Ureter (tissue), 1 donor: Measurements from ENCODE around the gene OTOS. TPM values are rescaled to one million over a fixed set of nuclear protein-coding genes. Genes with fewer than 3 reads are reported as not detected.
A peak's percentile ranks its signal among the peaks of the same experiment; 100 is the strongest.

Experiments
- DNase-seq: peaks from one replicate; pipeline ENCODE4 v3.0.0-alpha.2; 2020; ENCODE audit warnings: low spot score
- total RNA-seq: library from RNA; stranded (reverse); gene quantifications from one replicate; pipeline ENCODE4 v1.2.4, GENCODE V29; 2023
- donor health status: DM: yes; HTN: yes; CAD: no.

Gene OTOS
- total RNA-seq, 1 donor from 2014 or later: not detected

GRCh38 chr2:240151477-240152031, 11.1 kb upstream of the OTOS start:
- DNase-seq: no peak

DNA sequence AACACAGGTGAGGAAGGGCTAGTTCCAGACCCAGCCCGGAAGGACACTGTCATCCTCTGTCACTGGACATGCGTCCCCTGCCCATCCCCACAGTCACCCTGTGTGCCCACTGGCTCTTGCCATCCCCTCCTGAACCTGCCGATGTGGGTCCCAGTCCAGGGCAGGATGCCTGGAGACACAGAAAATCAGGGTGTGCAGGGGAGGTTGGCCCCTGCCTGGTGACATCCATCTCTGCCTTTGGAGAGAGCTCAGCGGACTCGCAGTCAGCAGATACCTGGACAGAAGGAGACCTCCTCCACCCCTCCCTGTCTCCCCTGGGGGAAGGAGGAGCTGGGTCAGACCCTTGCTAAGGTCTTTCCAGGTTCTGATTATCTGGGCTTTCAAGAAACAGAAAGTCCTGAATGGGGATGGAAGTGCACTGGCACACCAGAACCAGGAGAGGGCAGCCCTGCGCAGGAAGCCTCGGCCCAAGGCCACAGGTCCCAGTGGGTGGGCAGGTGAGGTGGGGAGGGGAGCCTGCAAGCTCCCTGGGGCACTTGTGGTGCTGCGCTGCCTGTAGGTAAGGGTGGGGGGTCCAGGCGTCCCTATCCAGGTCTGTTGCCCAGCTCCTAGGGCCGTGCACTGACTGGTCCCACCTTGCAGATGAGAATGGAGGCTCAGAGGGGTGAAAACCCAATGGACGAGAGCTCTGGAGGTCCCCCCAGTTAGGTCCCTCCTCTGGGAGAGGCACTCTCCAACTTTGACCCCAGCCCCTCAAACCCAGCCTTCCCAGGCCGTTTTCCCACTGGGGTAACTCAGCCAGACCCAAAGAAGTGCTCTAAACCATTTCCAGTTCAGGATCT, 9.7 kb upstream of the OTOS start:
- DNase-seq: no peak

DNA sequence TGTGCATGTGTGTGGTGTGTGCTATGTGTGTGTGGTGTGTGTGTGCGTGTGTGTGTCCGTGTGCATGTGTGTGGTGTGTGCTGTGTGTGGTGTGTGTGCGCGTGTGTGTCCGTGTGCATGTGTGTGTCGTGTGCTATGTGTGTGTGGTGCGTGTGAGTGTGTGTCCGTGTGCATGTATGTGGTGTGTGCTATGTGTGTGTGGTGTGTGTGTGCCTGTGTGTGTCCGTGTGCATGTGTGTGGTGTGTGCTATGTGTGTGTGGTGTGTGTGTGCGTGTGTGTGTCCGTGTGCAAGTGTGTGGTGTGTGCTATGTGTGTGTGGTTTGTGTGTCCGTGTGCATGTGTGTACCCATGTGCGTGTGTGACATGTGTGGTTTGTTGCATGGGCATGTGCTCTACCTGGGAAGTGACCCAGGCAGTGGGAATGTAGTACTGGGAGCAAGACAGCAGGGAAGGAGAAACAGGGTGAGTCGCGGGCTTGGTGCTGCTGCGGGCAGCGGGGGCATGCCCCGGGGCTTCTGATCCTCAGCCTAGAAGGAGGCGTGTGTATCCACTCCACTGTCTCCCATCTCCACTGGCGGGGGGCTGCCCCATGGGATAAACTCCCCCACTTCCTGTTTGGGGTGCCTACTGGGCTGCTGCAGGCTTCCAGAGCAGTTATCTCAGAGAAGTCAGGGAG, 7.6 kb upstream of the OTOS start:
- no peak for DNase-seq

DNA sequence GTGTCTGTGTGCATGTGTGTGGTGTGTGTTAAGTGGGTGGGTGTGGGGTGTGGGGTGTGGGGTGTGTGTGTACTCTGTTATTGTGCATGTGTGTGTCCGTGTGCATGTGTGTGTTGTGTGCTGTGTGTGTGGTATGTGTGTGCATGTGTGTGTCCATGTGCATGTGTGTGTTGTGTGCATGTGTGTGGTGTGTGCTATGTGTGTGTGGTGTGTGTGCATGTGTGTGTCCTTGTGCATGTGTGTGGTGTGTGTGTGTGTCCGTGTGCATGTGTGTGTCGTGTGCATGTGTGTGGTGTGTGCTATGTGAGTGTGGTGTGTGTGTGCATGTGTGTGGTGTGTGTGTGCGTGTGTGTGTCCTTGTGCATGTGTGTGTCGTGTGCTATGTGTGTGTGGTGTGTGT, 6.9 kb upstream of the OTOS start:
- DNase-seq: no peak

GRCh38 chr2:240146627-240147278, 6.3 kb upstream of the OTOS start:
- no peak for DNase-seq

GRCh38 chr2:240146141-240146561, 5.7 kb upstream of the OTOS start:
- no peak for DNase-seq

DNA sequence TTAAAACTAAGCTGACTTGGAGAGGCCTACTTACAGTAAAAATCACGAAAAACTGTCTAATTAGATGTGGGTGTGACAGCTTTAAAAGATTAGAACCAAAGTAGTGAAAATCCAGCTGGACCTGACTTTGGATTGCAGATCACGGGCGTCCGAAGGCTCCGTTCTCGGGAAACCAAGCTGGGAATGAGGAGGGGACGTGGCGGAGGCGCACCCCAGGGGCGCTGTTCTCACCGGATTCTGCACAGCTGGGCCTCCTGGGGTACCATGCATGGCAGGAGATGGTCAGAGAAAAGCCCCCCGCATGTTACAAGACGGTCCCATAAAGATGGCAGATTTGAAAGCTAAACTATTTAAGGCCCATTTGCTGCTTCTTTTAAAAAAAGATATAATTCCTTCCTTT, 5.0 kb upstream of the OTOS start:
- no peak for DNase-seq

GRCh38 chr2:240144649-240145261, 4.3 kb upstream of the OTOS start:
- DNase-seq: no peak

DNA sequence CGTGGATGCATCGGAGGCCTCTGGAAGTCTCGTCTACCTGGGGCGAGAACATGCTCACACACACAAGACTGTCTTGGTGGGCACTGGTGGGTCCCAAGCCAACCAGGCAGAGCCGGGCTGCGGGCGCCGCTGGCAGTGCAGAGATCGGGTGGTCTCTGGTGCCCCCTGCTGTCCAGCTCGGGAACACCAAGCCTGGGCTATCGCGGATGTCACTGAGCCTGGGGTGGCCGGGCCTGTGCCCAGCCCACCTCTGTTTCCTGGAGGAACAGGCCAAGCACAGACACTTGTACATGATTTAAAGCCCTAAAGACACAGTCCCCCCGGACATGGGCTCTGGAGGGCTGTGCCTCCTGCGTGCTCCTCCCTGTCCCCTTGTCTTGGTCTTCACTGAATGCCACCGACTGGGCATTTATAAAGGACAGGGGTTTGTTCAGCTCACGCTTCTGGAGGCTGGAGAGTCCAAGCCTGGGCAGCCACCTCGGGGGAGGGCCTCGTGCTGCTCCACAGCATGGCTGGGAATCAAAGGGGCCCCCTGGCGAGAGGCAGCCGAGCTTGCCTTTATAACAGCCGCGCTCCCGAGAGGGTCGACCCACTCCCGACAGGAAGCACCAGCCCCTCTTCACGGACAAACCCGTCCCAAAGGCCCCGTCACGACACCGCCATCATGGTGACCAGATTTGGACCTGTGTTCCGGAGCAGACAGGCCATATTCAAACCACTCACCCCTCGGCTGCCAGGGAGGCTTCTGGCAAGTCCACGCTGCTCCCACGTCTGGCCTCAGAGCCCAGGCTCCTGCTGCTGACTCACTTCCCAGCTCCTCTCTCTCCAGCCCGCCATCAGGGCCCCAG, 3.6 kb upstream of the OTOS start:
- peak; percentile 78 for DNase-seq

GRCh38 chr2:240143276-240143675, 2.8 kb upstream of the OTOS start:
- no peak for DNase-seq

- no peak for DNase-seq
Observed at GRCh38 chr2:240142859-240143258, 2.4 kb upstream of the OTOS start.

DNA sequence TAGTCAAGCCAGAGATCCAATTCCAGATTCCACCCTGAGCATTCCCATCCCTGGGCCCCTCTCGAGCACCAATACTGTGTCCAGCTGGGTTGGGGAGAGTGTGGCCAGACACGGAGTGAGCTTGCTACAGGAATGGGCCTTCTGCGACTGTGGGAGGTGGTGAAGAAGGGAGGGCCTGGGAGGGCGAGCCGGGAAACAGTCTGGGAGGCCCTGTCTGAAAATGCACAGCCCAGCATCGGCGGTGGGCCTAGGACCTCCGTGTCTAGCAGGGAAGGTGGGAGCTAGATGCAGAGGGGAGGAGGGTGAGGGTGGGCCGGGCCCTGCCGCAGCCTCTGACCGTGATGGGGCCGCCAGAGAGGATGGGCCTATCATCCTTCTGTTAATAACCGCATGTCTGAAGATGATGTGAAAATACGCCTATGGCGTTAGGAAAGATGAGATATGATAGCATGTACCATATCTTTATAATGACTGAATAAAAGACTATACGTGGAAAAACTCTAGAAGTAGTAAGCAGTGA, 1.9 kb upstream of the OTOS start:
- DNase-seq: no peak

DNA sequence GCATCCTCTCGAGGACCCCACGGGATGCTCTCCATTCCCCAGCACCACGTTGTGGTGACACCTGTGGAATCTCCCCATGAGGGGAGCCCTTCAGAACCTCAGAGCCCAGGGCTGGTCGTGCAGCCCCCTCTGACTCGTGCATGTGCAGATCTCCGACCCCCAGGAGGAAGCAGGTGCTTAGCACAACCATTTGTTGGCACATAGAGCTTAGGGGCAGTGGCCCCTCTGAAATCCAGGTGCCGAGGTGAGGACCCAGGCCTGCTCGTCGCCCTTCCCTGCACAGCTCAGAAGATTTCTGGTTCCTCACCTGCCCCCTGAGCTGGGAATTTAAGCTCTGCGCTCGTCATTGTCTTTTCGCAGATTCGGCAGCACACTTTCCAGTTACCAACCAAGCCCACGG, 1.3 kb upstream of the OTOS start:
- DNase-seq: no peak

- DNase-seq: no peak
Observed at GRCh38 chr2:240140920-240141319, 462 bp upstream of the OTOS start.

DNA sequence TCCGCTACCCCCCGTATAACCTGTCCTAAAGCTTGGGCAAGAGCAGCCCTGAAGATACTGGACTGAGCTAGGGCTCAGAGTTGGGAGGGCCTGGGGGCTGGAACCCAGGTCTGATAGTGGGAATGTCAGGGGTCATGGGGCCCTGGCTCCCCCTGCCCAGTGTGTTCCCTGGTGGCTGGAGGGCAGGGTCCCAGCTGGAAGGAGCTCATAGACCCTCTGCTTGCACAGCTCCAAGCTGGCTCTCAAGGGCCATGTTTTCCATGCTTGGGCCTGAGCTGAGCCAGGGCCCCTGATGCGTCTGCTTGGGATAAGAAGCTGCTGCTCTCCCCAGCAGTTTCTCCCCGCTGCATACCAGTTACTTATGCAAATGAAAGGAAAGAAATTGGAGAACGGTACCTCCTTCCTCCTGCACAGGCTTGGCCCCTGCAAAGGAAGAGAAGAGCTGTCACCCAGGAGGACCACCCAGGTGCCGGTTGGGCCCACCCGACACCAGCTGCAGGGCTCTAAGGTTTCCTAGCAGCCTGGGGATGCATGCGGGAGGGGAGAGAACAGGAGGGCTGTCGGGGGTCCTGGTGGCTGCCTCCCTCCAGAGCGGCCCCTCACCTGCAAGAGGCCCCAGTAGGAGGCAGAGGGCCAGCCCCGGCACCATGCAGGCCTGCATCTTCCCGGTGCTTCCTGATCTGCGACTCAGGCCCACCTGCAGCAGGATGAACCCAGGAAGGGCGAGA, 628 bp downstream of the OTOS start:
- DNase-seq: no peak

DNA sequence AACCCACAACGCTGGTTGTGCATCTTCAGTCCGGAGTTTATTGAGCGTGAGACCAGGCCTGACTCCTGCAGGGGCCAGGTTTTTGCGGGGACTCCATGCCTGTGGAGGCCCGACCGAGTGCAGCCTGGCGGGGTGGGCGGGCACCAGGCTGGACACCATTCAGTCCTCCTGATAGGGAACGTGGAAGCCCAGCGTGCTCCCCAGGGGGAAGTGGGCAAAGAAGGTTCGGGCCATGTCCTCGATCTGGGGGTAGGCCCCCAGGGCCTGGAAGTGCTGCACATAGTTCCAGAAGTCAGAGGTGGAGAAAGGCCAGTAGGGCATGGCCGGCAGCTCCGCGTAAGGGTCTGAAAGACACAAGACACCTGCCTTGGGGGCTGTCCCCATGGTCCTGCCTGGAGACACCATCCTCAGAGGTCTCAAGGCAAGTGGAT, 1.4 kb downstream of the OTOS start:
- no peak for DNase-seq

GRCh38 chr2:240138254-240138984, 2.0 kb downstream of the OTOS start:
- DNase-seq: no peak

- no peak for DNase-seq
Observed at GRCh38 chr2:240137596-240138253, 2.7 kb downstream of the OTOS start.
